22Rv1 (cell line): ENCODE results near the gene CAMSAP1.

Source experiments
- CTCF ChIP-seq: fragments of 450-650 bp; IDR thresholded peaks from 2 replicates; pipeline ENCODE4 v1.5.1; 2017; ENCODE audit warnings: mild to moderate bottlenecking
- ZFX ChIP-seq: fragments of 450-650 bp; IDR thresholded peaks from 2 replicates; pipeline ENCODE4 v1.6.1; 2017; ENCODE audit warnings: antibody characterized with exemption, borderline replicate concordance

- no peak for TF ChIP-seq CTCF
- no peak for TF ChIP-seq ZFX
Measured at GRCh38 chr9:135885100-135885853, 22.1 kb downstream of the CAMSAP1 start.
